Suprapubic skin (tissue), 3 donors: ENCODE measurements around the gene TRRAP.

Source experiments
- EP300 ChIP-seq: sonication (generic); formaldehyde crosslinking; IDR thresholded peaks from one replicate; pipeline ENCODE4 v1.6.1; 2017; ENCODE audit warnings: antibody characterized with exemption
- POLR2A ChIP-seq, 2 donors: fragments of 450-650 bp; IDR thresholded peaks; one replicate each; pipeline ENCODE4 v1.6.1; 2017; ENCODE audit warnings: antibody characterized with exemption in 2 of 2, mild to moderate bottlenecking in 2 of 2, moderate library complexity in 2 of 2
- TF ChIP-seq, protein P1 (sequence below), 2 donors: fragments of 200-600 bp in 1 of 2; fragments of 450-650 bp in 1 of 2; sonication (generic) in 1 of 2; IDR thresholded peaks; one replicate each; pipeline ENCODE4 v1.5.1; 2016 to 2019; ENCODE audit warnings: antibody characterized with exemption in 2 of 2, mild to moderate bottlenecking in 1 of 2, moderate library complexity in 1 of 2

DNA sequence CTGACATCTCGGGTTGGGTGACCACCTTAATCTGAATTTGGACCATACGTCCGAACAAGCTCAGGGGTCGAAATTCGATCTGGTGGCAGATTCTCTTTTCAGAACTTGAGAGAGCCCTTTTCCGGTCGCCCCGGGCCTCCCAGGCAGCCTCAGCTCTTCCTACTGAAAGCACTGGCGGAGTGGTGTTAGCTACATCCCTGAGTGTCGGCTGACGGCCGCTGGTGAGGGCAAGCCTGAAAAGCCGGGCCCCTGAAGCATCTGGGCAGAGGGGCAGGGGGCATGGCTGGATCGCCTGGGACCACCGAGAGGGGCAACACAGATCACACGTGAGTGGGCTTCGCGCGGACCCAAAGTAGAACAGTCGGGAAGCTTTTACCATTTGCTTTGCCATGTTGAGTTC, 149.5 kb downstream of the TRRAP start:
- TF ChIP-seq, protein P1, sequence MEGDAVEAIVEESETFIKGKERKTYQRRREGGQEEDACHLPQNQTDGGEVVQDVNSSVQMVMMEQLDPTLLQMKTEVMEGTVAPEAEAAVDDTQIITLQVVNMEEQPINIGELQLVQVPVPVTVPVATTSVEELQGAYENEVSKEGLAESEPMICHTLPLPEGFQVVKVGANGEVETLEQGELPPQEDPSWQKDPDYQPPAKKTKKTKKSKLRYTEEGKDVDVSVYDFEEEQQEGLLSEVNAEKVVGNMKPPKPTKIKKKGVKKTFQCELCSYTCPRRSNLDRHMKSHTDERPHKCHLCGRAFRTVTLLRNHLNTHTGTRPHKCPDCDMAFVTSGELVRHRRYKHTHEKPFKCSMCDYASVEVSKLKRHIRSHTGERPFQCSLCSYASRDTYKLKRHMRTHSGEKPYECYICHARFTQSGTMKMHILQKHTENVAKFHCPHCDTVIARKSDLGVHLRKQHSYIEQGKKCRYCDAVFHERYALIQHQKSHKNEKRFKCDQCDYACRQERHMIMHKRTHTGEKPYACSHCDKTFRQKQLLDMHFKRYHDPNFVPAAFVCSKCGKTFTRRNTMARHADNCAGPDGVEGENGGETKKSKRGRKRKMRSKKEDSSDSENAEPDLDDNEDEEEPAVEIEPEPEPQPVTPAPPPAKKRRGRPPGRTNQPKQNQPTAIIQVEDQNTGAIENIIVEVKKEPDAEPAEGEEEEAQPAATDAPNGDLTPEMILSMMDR (IDR thresholded peaks at IDR 0.05), result no peak
- TF ChIP-seq POLR2A (IDR thresholded peaks at IDR 0.05), result no peak
- TF ChIP-seq EP300, result no peak
